GM19099 (cell line): Measurements from ENCODE around the gene LZTFL1.

ENCODE experiments used
- POLR2A ChIP-seq: IDR thresholded peaks from 3 replicates; pipeline ENCODE4 v1.6.1; 2011; ENCODE audit warnings: low read depth; ENCODE audit not compliant: insufficient read length; ENCODE audit errors: extremely low read depth

Gene LZTFL1

GRCh38 chr3:45786801-45787495 lies 55.0 kb downstream of the LZTFL1 start:
- no peak for TF ChIP-seq POLR2A

- no peak for TF ChIP-seq POLR2A
These were observed 56.2 kb downstream of the LZTFL1 start for GRCh38 chr3:45785605-45786150.

- no peak for TF ChIP-seq POLR2A
These were observed 58.3 kb downstream of the LZTFL1 start for GRCh38 chr3:45783667-45784066.

- TF ChIP-seq POLR2A, result no peak
These were observed 59.5 kb downstream of the LZTFL1 start for GRCh38 chr3:45782381-45782780.

- TF ChIP-seq POLR2A, result no peak
These were observed 60.1 kb downstream of the LZTFL1 start for GRCh38 chr3:45781841-45782240.

GRCh38 chr3:45781271-45781670 lies 60.6 kb downstream of the LZTFL1 start:
- no peak for TF ChIP-seq POLR2A

GRCh38 chr3:45779746-45780735 lies 61.9 kb downstream of the LZTFL1 start:
- no peak for TF ChIP-seq POLR2A

GRCh38 chr3:45778761-45779201 lies 63.1 kb downstream of the LZTFL1 start:
- no peak for TF ChIP-seq POLR2A

GRCh38 chr3:45777746-45778386 lies 64.1 kb downstream of the LZTFL1 start:
- TF ChIP-seq POLR2A, result no peak

GRCh38 chr3:45777111-45777745 lies 64.7 kb downstream of the LZTFL1 start:
- TF ChIP-seq POLR2A, result no peak

GRCh38 chr3:45776611-45777010 lies 65.3 kb downstream of the LZTFL1 start:
- no peak for TF ChIP-seq POLR2A

- TF ChIP-seq POLR2A, result no peak
These were observed 65.7 kb downstream of the LZTFL1 start for GRCh38 chr3:45776301-45776595.

GRCh38 chr3:45775571-45776300 lies 66.2 kb downstream of the LZTFL1 start:
- TF ChIP-seq POLR2A, result no peak

- no peak for TF ChIP-seq POLR2A
These were observed 67.1 kb downstream of the LZTFL1 start for GRCh38 chr3:45774581-45775521.
